Cardiac fibroblast (primary cell): Measurements from ENCODE around the gene HAO1.

Experiments used
- DNase-seq, 2 donors: peaks; one replicate each; pipeline versions ENCODE4 v3.0.0 to v3.0.0-alpha.2; 2010; ENCODE audit warnings: low read depth in 2 of 2
- H3K4me3 ChIP-seq, 2 donors: replicated peaks in 1 of 2; 1 replicate in 1 of 2; 2 replicates in 1 of 2; pipeline ENCODE4 v1.5.1; 2011; ENCODE audit warnings: low read depth in 2 of 2, low read length in 2 of 2, mild to moderate bottlenecking in 2 of 2, moderate library complexity in 1 of 2
- TF ChIP-seq, protein P1 (sequence below): IDR thresholded peaks from one replicate; pipeline ENCODE4 v1.5.1; 2011; ENCODE audit warnings: low read depth, mild to moderate bottlenecking, low read length, inconsistent platforms

The HAO1 gene

DNA sequence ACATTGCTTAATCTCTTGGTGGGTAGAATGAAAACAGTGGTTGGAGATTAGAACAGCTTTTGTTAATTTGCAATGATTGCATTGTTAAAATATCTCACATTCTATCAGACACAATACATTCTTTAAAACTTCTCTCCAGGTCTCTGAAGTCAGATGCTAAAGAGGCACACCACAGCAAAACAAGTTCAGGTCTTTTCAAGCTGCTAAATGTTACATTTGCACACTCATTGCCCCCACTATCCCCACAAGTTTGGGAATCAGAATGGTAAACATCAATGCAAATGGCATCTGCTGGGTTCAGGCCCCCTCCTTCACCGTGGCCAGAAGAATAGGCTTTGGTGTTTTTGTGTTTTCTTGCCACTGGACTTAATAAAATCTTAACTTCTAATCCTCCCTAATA is 10.1 kb upstream of the HAO1 start:
- TF ChIP-seq, protein P1, sequence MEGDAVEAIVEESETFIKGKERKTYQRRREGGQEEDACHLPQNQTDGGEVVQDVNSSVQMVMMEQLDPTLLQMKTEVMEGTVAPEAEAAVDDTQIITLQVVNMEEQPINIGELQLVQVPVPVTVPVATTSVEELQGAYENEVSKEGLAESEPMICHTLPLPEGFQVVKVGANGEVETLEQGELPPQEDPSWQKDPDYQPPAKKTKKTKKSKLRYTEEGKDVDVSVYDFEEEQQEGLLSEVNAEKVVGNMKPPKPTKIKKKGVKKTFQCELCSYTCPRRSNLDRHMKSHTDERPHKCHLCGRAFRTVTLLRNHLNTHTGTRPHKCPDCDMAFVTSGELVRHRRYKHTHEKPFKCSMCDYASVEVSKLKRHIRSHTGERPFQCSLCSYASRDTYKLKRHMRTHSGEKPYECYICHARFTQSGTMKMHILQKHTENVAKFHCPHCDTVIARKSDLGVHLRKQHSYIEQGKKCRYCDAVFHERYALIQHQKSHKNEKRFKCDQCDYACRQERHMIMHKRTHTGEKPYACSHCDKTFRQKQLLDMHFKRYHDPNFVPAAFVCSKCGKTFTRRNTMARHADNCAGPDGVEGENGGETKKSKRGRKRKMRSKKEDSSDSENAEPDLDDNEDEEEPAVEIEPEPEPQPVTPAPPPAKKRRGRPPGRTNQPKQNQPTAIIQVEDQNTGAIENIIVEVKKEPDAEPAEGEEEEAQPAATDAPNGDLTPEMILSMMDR, result no peak
- DNase-seq, result no peak
- no peak overlapping the region for H3K4me3 ChIP-seq

DNA sequence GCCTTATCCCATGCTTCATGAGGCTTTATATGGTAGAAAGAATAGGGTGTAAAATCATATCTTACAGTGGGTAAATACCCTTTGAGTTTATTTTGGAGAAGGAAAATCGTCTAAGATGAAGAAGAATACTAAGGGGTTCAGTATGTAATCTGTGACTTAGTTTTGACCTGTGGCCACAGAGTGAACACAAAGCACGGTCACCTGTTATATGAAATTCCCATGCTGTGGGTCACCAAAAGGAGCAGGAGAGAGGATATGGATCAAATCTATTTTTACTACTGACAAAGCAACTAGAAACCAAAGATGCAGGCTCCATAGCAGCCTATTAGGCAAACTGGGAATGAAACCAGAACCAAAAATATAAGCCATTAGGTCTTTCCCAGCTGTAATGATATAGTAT is 3.6 kb upstream of the HAO1 start:
- DNase-seq, result no peak

DNA sequence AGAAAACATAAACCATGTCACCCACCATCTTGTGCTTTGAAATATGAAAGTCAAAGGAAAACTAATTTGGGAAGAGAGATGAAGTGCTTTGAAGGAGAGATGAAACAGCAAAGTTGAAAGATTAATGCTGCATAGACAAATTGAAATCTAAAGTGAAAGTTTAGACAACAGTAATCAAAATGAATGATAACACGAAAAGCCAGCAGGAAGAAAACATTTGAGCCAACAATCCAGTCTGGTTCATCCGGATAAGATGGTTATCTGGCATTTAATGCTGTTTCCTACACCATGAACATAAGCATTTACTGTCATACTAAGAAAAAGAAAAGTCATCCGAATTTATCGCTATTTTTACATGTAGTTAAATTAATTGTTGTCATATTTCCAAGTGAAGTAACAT is 595 bp downstream of the HAO1 start:
- TF ChIP-seq, protein P1, result no peak
- H3K4me3 ChIP-seq, result no peak overlapping the region
- no peak for DNase-seq

More for the DNA sequence above, 3.6 kb upstream of the HAO1 start:
- TF ChIP-seq, protein P1, result no peak
- H3K4me3 ChIP-seq, result no peak overlapping the region

DNA sequence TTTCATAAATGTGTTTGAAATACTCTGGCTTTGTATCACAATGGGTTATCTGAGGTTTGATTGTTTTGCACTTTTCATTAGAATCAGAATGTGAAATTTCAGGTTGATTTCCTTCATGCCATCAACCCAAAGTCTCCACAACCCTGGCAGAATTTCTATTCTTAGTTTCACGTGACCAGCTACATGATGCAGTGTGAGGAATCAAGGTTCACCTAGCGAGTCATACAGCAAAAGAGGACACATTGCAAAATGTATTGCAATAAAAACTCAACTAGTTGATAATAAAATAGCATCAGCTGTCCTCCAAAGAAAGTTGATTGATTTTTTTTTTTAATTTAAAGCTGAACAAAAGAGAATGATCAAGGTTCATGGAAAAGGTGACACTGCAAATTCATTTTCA is 2.2 kb downstream of the HAO1 start:
- peak in 1 of 2 donors; percentile 8 for DNase-seq
- H3K4me3 ChIP-seq, result no peak overlapping the region
- TF ChIP-seq, protein P1, result no peak

DNA sequence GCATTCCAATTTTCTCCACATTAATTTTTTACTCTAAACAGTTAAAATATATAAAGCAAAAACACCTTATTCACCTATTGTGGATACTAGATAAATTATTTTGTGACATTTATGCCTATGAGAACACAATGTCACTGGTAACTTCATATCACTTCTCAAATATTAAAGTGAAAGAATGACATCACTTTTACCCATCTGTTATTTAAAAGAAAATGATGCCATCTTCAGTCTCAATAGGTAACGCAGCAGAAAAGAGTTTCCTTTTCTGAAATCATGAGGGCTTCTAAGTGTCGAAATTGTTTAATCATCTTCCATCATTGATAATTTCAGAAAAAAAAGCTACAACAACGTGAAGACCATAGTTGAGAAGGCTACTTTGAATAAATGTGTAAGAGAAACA is 2.9 kb downstream of the HAO1 start:
- TF ChIP-seq, protein P1, result no peak
- no peak for DNase-seq
- H3K4me3 ChIP-seq, result no peak overlapping the region

DNA sequence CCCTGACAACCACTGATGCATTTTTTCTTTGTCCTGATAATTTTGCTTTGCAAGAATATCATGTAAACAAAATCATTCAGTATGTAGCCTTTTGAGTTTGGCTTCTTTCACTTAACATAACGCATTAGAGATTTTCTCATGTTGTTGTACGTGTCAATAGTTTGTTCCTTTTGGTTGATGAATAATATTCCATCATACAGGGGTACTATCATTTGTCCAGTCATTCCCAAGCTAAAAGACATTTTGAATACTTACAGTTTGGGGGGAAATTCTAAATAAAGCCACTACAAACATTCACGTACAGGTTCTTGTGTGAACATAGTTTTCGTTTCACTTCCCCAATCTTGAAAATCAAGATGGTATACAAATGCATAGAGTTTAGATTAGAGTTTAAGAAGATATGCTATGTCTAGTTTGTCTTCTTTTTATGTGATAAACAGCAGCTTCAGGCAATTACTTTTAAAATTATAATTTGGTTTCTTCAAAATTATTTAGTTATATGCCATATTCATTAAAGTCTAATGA is 5.2 kb downstream of the HAO1 start:
- TF ChIP-seq, protein P1, result no peak
- no peak for DNase-seq

DNA sequence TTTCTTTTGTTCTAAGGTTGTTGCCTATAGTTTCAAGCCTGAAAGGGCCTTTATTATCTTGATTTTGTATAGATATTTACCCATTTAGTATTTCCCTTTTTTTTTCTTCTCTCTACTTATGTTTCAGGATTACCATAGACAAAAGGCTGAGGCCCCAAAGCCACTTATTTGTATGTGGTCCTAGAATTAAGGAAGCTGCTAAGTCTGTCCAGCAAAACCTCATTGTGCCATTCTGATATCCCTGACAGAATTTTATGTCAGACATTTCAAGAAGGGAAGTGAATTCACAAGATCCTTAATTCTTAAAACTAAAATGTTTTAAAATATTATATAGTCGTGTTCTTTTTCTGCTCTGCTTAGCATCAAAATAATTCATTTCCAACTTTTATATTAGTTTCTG is 6.9 kb downstream of the HAO1 start:
- no peak overlapping the region for H3K4me3 ChIP-seq
- TF ChIP-seq, protein P1, result no peak
- no peak for DNase-seq

More for the DNA sequence above, 5.2 kb downstream of the HAO1 start:
- no peak overlapping the region for H3K4me3 ChIP-seq
